Measurements from ENCODE around the gene PLOD1.

PLOD1 gene

DNA sequence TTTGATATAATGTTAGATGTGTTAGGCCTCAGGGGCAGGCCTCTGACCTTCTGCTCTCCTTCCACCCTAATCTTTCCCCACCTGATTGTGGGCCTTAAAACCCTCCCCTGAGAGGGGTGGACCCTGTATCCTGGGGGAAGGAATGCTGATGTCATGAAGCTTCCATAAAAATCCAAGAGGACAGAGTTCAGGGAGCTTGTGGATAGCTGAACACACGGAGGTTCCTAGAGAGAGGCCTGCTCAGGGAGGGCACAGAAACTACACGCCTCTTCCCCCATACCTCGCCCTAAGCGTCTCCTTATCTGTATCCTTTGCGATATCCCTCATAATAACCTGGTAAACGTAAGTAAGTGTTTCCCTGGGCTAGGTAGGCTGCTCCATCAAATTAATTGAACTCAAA lies 50.1 kb downstream of the PLOD1 start:
- no peak for TF ChIP-seq EZH2 (IDR thresholded peaks at IDR 0.05; ENCODE audit: borderline replicate concordance, low read length)
- TF ChIP-seq, protein P1, sequence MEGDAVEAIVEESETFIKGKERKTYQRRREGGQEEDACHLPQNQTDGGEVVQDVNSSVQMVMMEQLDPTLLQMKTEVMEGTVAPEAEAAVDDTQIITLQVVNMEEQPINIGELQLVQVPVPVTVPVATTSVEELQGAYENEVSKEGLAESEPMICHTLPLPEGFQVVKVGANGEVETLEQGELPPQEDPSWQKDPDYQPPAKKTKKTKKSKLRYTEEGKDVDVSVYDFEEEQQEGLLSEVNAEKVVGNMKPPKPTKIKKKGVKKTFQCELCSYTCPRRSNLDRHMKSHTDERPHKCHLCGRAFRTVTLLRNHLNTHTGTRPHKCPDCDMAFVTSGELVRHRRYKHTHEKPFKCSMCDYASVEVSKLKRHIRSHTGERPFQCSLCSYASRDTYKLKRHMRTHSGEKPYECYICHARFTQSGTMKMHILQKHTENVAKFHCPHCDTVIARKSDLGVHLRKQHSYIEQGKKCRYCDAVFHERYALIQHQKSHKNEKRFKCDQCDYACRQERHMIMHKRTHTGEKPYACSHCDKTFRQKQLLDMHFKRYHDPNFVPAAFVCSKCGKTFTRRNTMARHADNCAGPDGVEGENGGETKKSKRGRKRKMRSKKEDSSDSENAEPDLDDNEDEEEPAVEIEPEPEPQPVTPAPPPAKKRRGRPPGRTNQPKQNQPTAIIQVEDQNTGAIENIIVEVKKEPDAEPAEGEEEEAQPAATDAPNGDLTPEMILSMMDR (IDR thresholded peaks at IDR 0.05; ENCODE audit: low read length) = no peak
- no peak overlapping the region for H3K4me2 ChIP-seq (ENCODE audit: low read length)
- no peak overlapping the region for H3K27ac ChIP-seq (ENCODE audit: low read depth, low read length, poor library complexity, severe bottlenecking)
- H4K20me1 ChIP-seq (ENCODE audit: insufficient read depth, low read length) = no peaks in the 10 kb centered on the region
- peaks cover 11% of the 10 kb centered on the region; the same call in 1 of the 2 replicates for H3K79me2 ChIP-seq (ENCODE audit: insufficient read depth, low read length)
- no peaks in the 10 kb centered on the region for H3K9me2 ChIP-seq (ENCODE audit: low read depth, low read length)
- no peak overlapping the region for H3K9ac ChIP-seq (ENCODE audit: low read length)
- peaks cover 22% of the 10 kb centered on the region for H3K4me1 ChIP-seq (ENCODE audit: insufficient read depth, low read length, severe bottlenecking)
- H2AFZ ChIP-seq (ENCODE audit: low read length) = no peak overlapping the region
- peaks cover 67% of the 10 kb centered on the region for H3K36me3 ChIP-seq (ENCODE audit: insufficient read depth, low read length)
- H3K27me3 ChIP-seq (ENCODE audit: insufficient read depth, low read length) = no peaks in the 10 kb centered on the region
- H3K4me3 ChIP-seq (ENCODE audit: low read depth, low read length, poor library complexity, severe bottlenecking) = no peak overlapping the region
- H3K9me3 ChIP-seq (ENCODE audit: low read length) = no peaks in the 10 kb centered on the region
- H3F3A ChIP-seq (ENCODE audit: insufficient read depth, low read length) = no peaks in the 10 kb centered on the region

DNA sequence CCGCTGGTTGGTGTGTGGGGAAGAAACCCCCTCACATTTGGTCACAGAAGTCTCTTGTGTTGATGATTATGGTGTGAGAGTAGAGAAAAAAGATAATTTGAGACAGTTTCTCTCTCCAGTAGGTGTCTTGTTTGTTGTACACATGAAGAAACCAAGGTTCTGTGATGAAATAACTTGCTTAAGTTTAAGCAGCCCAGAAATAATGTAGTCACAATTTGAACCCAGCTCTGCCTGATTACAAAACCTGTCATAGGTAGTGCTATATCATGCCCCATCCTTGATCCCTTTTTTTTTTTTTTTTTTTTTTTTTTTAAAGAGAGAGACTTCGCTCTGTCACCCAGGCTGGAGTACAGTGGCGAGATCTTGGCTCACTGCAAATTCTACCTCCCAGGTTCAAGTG lies 50.7 kb downstream of the PLOD1 start:
- H3K9me3 ChIP-seq (ENCODE audit: low read length) = no peaks in the 10 kb centered on the region
- peaks cover 73% of the 10 kb centered on the region for H3K36me3 ChIP-seq (ENCODE audit: insufficient read depth, low read length)
- no peaks in the 10 kb centered on the region for H3K27me3 ChIP-seq (ENCODE audit: insufficient read depth, low read length)
- H2AFZ ChIP-seq (ENCODE audit: low read length) = no peak overlapping the region
- H3K27ac ChIP-seq (ENCODE audit: low read depth, low read length, poor library complexity, severe bottlenecking) = no peak overlapping the region
- TF ChIP-seq, protein P1 (IDR thresholded peaks at IDR 0.05; ENCODE audit: low read length) = no peak
- TF ChIP-seq EZH2 (IDR thresholded peaks at IDR 0.05; ENCODE audit: borderline replicate concordance, low read length) = no peak
- H3K4me3 ChIP-seq (ENCODE audit: low read depth, low read length, poor library complexity, severe bottlenecking) = no peak overlapping the region
- no peak overlapping the region for H3K4me2 ChIP-seq (ENCODE audit: low read length)
- H3K9me2 ChIP-seq (ENCODE audit: low read depth, low read length) = no peaks in the 10 kb centered on the region
- H3K9ac ChIP-seq (ENCODE audit: low read length) = no peak overlapping the region
- no peaks in the 10 kb centered on the region for H3F3A ChIP-seq (ENCODE audit: insufficient read depth, low read length)
- peaks cover 11% of the 10 kb centered on the region; the same call in 1 of the 2 replicates for H3K79me2 ChIP-seq (ENCODE audit: insufficient read depth, low read length)
- H3K4me1 ChIP-seq (ENCODE audit: insufficient read depth, low read length, severe bottlenecking) = peaks cover 19% of the 10 kb centered on the region
- no peaks in the 10 kb centered on the region for H4K20me1 ChIP-seq (ENCODE audit: insufficient read depth, low read length)

DNA sequence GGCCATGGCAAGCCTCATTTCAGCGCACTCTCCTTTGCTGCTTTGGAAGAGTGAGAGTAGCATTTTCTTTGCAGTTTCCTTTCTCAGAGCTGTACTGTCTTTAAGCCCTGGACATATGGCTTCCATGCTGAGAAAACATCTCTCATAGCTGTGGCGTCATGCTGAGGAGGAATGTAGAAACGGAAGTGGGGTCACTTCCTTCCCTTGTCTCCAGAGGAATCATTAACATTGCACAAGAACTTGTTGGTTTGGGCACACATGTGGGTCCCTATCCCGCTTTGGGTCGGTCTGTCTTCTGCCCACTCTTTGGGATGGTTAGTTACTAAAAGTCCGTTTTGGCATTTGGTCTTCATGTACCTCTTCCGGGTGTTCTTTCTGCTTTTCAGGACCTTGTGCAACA lies 51.3 kb downstream of the PLOD1 start:
- Histone ChIP-seq H3K79me2 (ENCODE audit: insufficient read depth, low read length) (peaks cover 8% of the 10 kb centered on the region; the same call in 1 of the 2 replicates), H3K9me2 (ENCODE audit: low read depth, low read length) (no peaks in the 10 kb centered on the region), H3K27ac (ENCODE audit: low read depth, low read length, poor library complexity, severe bottlenecking) (no peak overlapping the region), H3K27me3 (ENCODE audit: insufficient read depth, low read length) (no peaks in the 10 kb centered on the region), H3F3A (ENCODE audit: insufficient read depth, low read length) (no peaks in the 10 kb centered on the region), H2AFZ (ENCODE audit: low read length) (no peak overlapping the region), H3K4me1 (ENCODE audit: insufficient read depth, low read length, severe bottlenecking) (peaks cover 17% of the 10 kb centered on the region), H3K9me3 (ENCODE audit: low read length) (no peaks in the 10 kb centered on the region), H3K4me2 (ENCODE audit: low read length) (no peak overlapping the region), H4K20me1 (ENCODE audit: insufficient read depth, low read length) (no peaks in the 10 kb centered on the region), H3K36me3 (ENCODE audit: insufficient read depth, low read length) (peaks cover 79% of the 10 kb centered on the region), H3K9ac (ENCODE audit: low read length) (no peak overlapping the region), H3K4me3 (ENCODE audit: low read depth, low read length, poor library complexity, severe bottlenecking) (no peak overlapping the region)
- no peak for TF ChIP-seq EZH2 (IDR thresholded peaks at IDR 0.05; ENCODE audit: borderline replicate concordance, low read length)
- TF ChIP-seq, protein P1 (IDR thresholded peaks at IDR 0.05; ENCODE audit: low read length) = no peak
